Measurements from ENCODE around the gene RAPGEF3.

RAPGEF3 gene

DNA sequence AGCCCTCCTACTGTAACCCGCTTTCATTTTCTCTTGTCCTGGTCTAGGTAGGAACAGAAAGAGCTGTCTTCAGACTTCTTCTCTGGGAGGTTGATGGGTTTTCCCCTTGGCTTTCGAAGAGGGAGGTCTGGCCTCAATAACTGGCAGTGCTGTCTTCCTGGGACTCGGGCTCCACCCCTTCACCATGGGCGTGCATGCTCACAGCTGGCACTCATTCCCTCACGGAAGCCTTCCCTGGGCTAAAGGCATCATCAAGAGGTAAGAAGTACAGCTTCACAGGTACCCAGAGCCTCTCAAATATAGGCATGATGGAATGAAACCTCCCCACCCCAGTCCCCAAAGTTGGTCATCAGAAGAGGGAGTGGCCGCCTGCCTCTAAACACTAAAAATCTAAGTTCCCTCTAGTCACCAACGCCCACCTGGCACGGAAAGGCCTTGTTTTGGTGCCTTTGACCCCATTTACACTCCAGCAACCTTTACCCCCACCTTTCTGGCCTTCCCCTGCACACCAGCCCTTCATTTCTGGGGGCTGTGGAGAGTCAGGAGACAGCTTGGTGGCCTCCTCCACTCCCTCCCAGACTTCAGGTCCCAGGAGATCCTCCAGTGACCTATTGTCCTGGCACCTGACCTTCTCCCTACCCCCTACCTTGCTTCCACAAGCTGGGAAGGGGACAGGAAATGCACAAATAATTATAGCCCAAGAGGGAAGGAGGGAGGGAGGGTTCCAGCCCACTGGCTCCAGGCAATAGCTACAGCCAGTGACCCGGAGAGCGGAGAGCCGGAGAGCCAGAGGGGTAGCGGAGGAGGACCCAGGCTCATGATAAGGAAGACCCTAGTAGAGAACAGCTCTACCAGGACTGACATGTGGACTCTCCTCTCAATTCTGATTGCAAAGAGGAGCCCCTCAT lies 2.8 kb downstream of the RAPGEF3 start:
- DNase-seq = no peak

- no peak for DNase-seq
These were observed 3.8 kb downstream of the RAPGEF3 start for GRCh38 chr12:47754881-47755280.

DNA sequence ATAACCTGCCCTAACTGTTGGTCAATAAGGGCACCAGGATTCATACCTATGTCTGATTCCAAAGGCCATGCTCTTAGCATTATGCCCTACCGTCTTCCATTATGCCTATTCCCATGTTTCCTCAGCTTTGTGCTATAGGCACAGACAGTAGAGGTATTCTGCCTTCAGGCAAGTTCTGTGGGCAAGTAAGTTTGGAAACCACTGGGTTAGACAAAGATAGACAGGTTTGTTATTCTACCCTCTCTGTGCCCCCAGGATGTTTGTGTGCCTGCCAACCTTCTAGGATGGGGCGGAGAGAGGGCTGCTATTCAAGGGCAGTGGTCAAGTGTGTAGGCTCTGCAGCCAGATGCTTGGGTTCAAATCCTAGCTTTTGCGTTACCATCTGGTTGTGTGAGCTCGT lies 4.6 kb downstream of the RAPGEF3 start:
- DNase-seq = no peak

GRCh38 chr12:47753021-47754001 lies 5.4 kb downstream of the RAPGEF3 start:
- DNase-seq = no peak

DNA sequence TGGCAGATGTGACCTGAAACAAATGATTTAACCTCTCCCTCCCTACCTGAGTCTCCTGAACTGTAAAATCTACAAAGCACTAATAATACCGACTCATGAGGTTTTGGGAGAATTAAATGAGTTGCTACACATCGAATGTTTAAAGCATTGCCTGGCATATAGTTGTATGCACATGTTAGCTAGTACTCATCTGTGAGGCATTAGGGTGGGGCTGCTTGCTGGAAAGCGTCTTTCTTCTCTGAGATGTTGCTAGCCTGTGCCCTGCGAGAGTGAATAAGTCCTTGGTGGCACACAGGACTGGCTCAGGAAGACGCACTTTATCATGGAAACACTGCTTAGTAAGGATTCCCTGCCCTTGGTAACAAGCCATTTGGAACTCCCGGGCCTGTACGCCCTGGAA lies 6.1 kb downstream of the RAPGEF3 start:
- DNase-seq = no peak

DNA sequence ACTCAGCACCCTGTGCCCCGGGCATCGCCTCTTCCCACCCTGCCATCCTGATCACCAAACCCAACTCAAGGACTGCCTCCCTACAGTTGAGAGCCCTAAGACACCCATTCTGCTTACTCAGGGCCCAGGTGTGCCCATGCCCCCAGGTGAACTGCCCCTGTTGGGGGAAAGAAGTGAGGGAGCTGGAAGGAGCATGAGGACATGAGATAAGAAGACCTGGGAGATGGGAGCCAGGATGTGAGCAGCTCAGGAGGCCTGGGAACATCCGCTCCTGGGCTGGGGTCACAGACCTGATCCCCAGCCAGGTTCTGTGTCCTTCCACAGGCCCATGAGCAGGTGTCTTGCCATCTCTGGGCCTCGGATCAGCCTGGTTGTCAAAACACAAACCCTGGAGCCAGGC lies 6.6 kb downstream of the RAPGEF3 start:
- DNase-seq = no peak

DNA sequence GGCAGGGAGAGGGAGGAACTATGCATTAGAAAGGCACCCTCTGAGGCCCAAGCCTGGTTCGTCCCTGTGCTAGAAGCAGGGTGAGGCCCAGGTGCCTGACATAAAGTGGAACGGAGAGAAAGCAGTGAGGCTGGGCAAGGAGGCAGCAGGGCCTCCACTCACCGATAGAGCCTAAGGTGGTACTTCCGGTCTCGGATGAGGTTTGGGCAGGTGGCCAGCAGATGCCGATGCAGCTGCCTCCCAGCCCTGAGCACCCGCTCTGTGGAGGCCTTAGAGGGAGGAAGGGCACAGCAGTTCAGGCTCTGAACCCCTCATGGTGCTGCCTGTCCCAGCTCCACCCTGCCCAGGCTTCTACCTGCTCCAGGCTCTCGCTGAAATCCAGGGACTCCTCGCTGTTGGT lies 7.1 kb downstream of the RAPGEF3 start:
- DNase-seq = no peak

- DNase-seq = no peak
These were observed 7.7 kb downstream of the RAPGEF3 start for GRCh38 chr12:47750916-47751470.

- no peak for DNase-seq
These were observed 8.4 kb downstream of the RAPGEF3 start for GRCh38 chr12:47750229-47750798.

- no peak for DNase-seq
These were observed 9.8 kb downstream of the RAPGEF3 start for GRCh38 chr12:47748899-47749298.

DNA sequence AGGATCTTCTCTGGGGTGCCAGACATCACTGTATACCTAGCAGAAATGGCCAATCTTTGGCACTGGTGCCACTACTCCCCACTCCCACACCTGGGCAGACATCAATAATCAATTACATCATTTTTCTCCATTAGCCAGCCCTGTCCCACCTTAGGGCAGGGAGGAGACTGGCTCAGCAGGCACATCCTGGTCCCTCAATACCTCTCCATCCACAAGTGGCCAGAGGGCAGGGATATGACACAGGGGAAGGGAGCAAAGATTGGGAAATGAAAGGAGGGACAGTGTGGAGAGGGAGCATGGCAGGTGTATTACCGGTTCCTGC lies 10.2 kb downstream of the RAPGEF3 start:
- DNase-seq = no peak

DNA sequence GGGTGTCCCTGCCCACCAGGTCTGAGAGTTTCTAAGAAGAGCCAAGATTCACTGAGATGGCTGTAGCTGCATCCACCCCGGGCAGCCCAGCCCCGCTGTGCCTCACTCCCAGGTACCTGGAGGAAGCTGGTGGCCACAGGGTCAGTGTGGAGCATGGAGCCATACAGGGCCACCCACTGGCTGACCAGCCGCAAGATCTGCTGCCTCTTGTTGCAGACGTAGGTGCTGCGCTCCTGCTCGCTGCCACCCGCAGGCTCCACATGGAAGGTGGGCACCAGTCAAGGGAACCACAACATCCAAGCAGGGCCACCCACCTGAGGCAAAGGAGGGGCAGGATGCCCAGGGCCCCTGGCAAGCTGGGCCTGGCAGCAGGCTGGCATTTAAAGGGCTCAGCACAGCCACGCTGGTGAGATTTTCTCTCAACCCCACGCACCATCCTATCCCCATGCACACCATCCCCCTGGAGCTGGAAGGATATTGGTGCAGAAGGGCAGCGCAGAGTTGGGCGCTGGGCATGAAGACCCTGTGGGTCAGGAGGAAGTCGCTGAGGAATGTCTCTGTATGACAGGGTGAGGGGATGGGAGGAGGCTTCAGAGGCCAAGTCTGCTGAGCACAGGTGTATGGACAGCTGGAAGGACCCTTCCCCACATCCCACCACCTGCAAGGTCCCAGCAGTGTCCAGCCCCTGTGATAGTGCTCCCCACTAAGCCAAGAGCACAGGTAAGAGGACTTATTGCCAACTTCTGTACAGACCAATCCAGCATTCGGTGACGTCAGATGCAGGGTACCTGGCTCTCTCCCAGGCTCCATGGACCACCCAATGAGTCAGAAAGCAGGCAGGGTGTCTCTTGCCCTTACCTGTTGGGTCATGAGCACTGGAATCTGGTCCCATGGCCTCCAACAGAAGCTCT lies 10.8 kb downstream of the RAPGEF3 start:
- no peak for DNase-seq

DNA sequence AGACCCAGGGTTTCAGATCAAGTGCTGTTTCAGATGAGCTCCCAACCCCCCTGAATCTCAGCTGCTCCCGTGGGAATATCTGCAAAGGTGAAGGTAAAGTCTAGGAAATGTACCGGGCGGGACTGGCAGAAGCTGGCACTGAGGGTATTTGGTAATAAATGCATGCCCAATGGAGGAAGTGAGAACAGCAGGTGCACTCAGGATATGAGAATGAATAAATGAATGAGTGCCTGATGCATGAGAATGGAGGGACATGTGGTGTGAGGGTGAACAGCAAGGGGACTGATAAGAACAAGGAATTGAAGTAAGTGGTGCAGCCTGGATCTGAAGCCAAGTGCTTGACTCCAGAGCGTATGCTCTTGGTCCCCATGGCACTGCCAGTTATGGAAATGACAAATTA lies 11.6 kb downstream of the RAPGEF3 start:
- DNase-seq = no peak

GRCh38 chr12:47746523-47746922 lies 12.2 kb downstream of the RAPGEF3 start:
- no peak for DNase-seq

DNA sequence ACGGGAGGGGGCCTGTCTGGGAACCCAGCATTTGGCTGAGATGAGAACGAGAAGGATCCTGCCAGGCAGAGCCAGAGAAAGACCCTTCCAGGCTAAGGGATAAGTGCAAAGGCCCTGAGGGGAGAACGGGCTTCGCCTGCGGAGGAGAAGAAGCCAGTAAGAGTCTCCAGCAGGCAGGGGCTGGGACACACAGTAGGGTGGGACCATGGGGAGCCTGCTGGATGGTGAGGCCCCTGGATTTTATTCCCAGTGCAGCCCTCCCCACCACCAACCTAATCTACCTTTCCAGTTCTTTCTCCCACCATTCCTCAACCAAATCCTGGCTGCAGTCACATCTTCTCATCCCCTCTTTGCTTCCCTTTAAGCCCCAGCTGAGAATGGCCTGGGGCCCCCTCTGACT lies 12.6 kb downstream of the RAPGEF3 start:
- DNase-seq = no peak

DNA sequence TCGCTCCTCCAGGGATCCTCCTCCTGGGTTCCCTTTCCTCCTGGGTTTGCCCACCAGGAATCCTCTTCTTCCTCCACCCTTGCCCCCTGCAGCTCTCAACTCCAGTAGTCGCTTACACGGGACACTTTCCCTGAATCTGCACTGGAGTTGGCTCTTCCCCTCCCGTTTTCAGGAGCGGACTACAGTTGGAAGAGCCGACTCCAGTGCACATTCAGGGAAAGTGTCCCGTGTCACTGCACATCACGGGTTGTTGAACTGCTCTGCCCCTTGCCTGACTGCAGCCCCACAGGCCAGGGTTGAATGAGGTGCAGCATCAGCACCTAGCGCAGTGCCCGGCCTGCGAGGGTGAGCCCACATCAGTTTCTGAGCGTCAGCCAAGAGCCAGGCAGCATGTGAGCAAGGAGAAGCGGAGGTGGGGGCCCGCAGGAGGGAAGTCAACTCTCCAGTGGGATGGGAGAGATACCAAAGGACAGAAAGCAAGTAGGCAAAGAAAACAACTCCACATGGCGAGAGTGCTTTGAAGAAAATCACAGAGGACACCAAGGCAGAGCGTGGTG lies 13.1 kb downstream of the RAPGEF3 start:
- no peak for DNase-seq

DNA sequence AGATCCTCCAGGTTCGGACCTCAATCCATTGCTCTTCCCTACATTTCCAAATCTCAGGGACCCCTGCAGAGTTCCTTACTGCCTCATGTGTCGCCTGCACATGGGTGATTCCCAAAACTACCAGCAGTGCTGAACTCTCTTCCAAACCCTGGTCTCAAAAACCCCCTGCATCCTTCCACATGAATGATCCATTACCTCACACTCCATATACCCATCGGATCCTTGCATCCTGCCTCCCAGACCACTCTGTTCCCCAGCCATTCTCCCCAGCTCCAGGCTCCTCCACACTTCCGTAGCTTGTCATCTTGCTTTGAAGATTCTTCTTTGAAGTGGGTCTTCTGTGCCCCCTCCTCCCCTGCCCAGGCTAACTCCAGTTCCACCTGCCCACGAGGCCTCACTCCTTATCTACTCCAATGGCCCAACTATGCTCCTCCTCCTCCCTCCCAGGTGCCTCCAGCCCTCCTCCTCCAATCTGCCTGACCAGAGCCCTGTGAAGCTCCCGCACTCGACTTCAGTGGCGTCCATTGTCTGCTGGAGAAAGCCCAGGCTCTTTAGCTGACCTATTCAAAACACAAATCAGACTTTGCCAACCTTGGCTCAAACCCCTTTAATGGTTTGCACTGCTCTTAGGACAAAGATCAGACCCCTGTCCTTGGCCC lies 13.8 kb downstream of the RAPGEF3 start:
- no peak for DNase-seq

DNA sequence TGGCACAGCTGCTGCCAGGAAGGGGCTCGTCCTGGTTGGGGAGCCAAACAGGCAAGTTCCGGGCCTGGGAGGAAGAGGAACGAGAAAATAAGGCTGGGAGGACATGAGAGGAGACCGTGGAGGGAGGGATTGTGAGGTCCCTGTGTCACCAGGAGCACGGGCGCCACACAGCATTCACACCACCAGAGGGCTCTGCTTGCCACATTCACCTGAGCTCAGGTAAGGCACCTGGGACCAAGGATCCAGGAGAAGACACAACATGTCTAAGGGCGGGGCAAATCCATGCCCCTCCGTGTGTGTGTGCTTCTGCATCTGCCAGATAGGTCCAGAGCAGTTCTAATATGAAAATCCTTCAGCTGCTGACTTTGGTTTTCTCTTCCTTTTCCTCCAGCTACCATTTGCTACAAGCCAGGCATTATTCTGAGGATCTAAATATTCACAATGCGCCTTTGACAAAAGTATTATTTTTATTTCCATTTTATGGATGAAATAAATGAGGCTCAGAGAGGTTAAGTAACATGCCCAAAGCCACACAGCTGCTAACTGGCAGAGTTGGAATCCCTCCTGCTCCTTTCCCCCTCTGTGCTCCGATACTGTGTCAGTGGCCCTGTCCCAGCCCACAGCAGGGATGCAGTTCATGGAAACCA lies 14.6 kb downstream of the RAPGEF3 start:
- peak; percentile 76 for DNase-seq

- no peak for DNase-seq
These were observed 15.3 kb downstream of the RAPGEF3 start for GRCh38 chr12:47743311-47743860.

- no peak for DNase-seq
These were observed 16.3 kb downstream of the RAPGEF3 start for GRCh38 chr12:47742253-47742825.
